A549 (cell line): ENCODE measurements around the gene SPACA7.

ENCODE experiments used
- CTCF ChIP-seq: fragments of >200 bp; sonication (Bioruptor Twin); formaldehyde crosslinking; IDR thresholded peaks from 3 replicates; pipeline ENCODE4 v1.5.1; 2016
- ELK1 ChIP-seq: fragments of 150-350 bp; IDR thresholded peaks from 2 replicates; pipeline ENCODE4 v1.6.1; 2014; ENCODE audit warnings: low read depth, mild to moderate bottlenecking, low read length
- FOSL2 ChIP-seq, 2 experiments: fragments of 450-650 bp in 1 of 2; fragments of >200 bp in 1 of 2; sonication (Bioruptor Twin) in 1 of 2; formaldehyde crosslinking; IDR thresholded peaks; 2 replicates each; pipeline versions ENCODE4 v1.5.0 to v1.6.1; 2016 to 2020; ENCODE audit warnings: mild to moderate bottlenecking in 1 of 2, moderate library complexity in 1 of 2
- POLR2A ChIP-seq: IDR thresholded peaks from 2 replicates; pipeline ENCODE4 v1.6.1; 2012; ENCODE audit warnings: mild to moderate bottlenecking, low read length
- ZFP36 ChIP-seq: fragments of 450-650 bp; IDR thresholded peaks from 2 replicates; pipeline ENCODE4 v1.6.1; 2014; ENCODE audit warnings: borderline replicate concordance; ENCODE audit not compliant: partially characterized antibody

GRCh38 chr13:112443995-112444311 is 67.8 kb downstream of the SPACA7 start:
- TF ChIP-seq CTCF = peak; percentile 53
- TF ChIP-seq POLR2A = no peak
- no peak for TF ChIP-seq ELK1
- no peak for TF ChIP-seq ZFP36
- TF ChIP-seq FOSL2 (IDR thresholded peaks at IDR 0.05) = no peak
- TF ChIP-seq FOSL2 (CRISPR knock-in tag; IDR thresholded peaks at IDR 0.05) = no peak
